IPS-18c (cell line): Measurements from ENCODE around the gene INTS11.

Source experiments
- H3K4me3 ChIP-seq: 2 replicates; pipeline ENCODE4 v1.7.0; 2013; ENCODE audit warnings: low read depth, mild to moderate bottlenecking, low read length, moderate library complexity; ENCODE audit not compliant: insufficient read depth
- H3K9me3 ChIP-seq: one replicate; pipeline ENCODE4 v1.6.1; 2013; ENCODE audit warnings: mild to moderate bottlenecking, low read length, moderate library complexity; ENCODE audit not compliant: control insufficient read depth, insufficient read depth

INTS11 gene

GRCh38 chr1:1298861-1299685 is 25.4 kb downstream of the INTS11 start:
- no peak overlapping the region for H3K4me3 ChIP-seq

GRCh38 chr1:1297802-1298424 is 26.5 kb downstream of the INTS11 start:
- no peak overlapping the region for H3K4me3 ChIP-seq
- no peaks in the 10 kb centered on the region for H3K9me3 ChIP-seq

More at GRCh38 chr1:1298861-1299685, 25.4 kb downstream of the INTS11 start:
- no peaks in the 10 kb centered on the region for H3K9me3 ChIP-seq

GRCh38 chr1:1296070-1297061 is 28.1 kb downstream of the INTS11 start:
- Histone ChIP-seq H3K4me3 (no peak overlapping the region), H3K9me3 (no peaks in the 10 kb centered on the region)

- no peak overlapping the region for H3K4me3 ChIP-seq
- no peaks in the 10 kb centered on the region for H3K9me3 ChIP-seq
Observed at GRCh38 chr1:1295154-1295923, 29.1 kb downstream of the INTS11 start.

GRCh38 chr1:1294250-1294890 is 30.1 kb downstream of the INTS11 start:
- Histone ChIP-seq H3K4me3 (no peak overlapping the region), H3K9me3 (no peaks in the 10 kb centered on the region)

GRCh38 chr1:1293263-1294249 is 30.9 kb downstream of the INTS11 start:
- no peaks in the 10 kb centered on the region for H3K9me3 ChIP-seq
- no peak overlapping the region for H3K4me3 ChIP-seq

- Histone ChIP-seq H3K4me3 (no peak overlapping the region), H3K9me3 (no peaks in the 10 kb centered on the region)
Observed at GRCh38 chr1:1292851-1293250, 31.6 kb downstream of the INTS11 start.

GRCh38 chr1:1292442-1292779 is 32.0 kb downstream of the INTS11 start:
- no peak overlapping the region for H3K4me3 ChIP-seq

GRCh38 chr1:1291548-1292441 is 32.7 kb downstream of the INTS11 start:
- Histone ChIP-seq H3K4me3 (no peak overlapping the region), H3K9me3 (no peaks in the 10 kb centered on the region)

More at GRCh38 chr1:1292442-1292779, 32.0 kb downstream of the INTS11 start:
- no peaks in the 10 kb centered on the region for H3K9me3 ChIP-seq

GRCh38 chr1:1291023-1291528 is 33.4 kb downstream of the INTS11 start:
- no peak overlapping the region for H3K4me3 ChIP-seq
- H3K9me3 ChIP-seq = no peaks in the 10 kb centered on the region

- Histone ChIP-seq H3K9me3 (no peaks in the 10 kb centered on the region), H3K4me3 (no peak overlapping the region)
Observed at GRCh38 chr1:1290238-1290731, 34.2 kb downstream of the INTS11 start.

GRCh38 chr1:1287288-1288110 is 37.0 kb downstream of the INTS11 start:
- Histone ChIP-seq H3K4me3 (no peak overlapping the region), H3K9me3 (no peaks in the 10 kb centered on the region)

GRCh38 chr1:1286313-1287261 is 37.9 kb downstream of the INTS11 start:
- H3K4me3 ChIP-seq = no peak overlapping the region

More at GRCh38 chr1:1286313-1287261, 37.9 kb downstream of the INTS11 start:
- H3K9me3 ChIP-seq = no peaks in the 10 kb centered on the region
